Erythroblast (primary cell): ENCODE data around the gene LILRA5.
"Not testable (repeated sequence)": the region's sequence is repeated elsewhere in the genome, so short reads cannot be mapped to it uniquely, and the experiment has no call there.

Experiments used
- DNase-seq, 2 experiments: peaks; one replicate each; lab custom pipeline; 2025; lab: John Stamatoyannopoulos, UW
- GATA1 ChIP-seq: IDR thresholded peaks from 2 replicates; pipeline ENCODE4 v1.6.1; 2011; ENCODE audit warnings: low read depth, mild to moderate bottlenecking, control low read depth, low read length, moderate library complexity
- POLR2A ChIP-seq: IDR thresholded peaks from 2 replicates; pipeline ENCODE4 v1.6.1; 2011; ENCODE audit warnings: mild to moderate bottlenecking, low read length

LILRA5 gene

DNA sequence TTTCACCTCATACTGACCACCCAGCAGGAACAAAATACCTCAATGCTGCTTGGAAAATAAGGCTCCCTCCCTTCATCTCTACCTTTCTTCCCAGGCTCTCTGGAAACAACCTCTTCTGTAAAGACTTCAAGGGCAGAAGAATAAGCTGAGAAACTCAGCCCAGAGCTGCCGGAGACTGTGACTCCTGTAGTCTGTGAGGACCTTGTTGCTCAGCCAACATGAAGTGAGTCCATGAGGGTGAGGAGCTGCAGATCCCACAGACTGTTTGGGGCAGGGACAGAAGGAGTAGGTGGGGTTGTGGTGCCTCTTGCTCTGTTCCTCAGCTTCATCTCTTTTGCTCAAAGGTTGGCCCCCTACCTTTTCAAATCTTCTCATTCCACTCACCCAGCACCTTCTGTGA, 7.8 kb downstream of the LILRA5 start:
- DNase-seq = no peak
- TF ChIP-seq GATA1 = no peak
- no peak for TF ChIP-seq POLR2A

DNA sequence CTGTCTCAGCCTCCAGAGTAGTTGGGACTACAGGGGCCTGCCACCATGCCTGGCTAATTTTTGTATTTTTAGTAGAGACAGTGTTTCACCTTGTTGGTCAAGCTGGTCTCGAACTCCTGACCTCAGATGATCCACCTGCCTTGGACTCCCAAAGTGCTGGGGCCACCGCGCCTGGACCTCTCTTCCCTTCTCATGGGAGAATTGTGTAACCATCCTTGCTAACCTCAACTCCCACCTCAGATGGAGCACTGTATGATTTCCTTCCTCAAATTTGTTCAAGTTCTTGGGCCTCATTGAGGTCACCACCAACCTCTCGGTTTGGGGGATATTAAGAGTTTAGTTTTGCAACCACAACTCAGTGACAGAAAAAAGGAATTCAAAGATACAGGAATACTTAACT, 10.7 kb downstream of the LILRA5 start:
- DNase-seq = no peak
- TF ChIP-seq POLR2A = no peak
- no peak for TF ChIP-seq GATA1

DNA sequence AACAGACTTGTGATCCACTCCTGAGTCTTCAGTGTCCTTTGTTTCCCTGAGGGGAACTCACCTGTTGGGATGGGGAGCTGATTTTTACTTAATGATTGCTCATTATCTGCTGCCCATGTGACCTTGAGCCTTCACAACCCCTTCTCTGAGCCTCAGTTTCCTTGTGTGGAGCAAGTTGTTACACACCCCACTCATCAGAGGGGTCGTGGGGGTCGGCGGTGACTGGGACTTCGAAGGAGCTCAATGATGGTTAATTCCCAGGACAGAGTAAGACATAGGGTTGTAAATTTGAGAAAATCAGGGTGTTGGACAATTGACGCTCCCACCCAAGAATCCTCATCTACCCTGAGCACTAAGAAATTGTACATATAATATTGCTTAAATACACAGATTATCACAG, 13.5 kb downstream of the LILRA5 start:
- no peak for DNase-seq
- TF ChIP-seq GATA1 (no peak), POLR2A (no peak)

DNA sequence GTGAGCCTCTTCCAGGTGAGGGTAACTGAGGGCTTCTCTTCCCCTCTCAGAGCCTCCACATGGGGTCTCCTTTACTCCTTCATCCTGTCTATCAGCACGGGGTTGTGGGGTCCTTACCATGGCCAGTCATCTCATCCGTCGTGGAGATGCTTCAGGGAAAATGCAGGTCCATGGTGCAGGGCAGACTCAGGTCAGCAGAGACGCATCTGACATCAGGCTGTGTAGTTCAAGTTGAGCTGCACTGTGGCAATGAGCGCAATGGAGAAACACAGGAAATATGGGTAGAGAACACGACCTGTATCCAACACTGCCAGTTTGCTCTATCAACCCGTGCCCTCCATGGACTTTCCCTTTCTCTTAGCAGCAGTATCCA, 13.9 kb downstream of the LILRA5 start:
- DNase-seq = no peak
- no peak for TF ChIP-seq POLR2A
- no peak for TF ChIP-seq GATA1

DNA sequence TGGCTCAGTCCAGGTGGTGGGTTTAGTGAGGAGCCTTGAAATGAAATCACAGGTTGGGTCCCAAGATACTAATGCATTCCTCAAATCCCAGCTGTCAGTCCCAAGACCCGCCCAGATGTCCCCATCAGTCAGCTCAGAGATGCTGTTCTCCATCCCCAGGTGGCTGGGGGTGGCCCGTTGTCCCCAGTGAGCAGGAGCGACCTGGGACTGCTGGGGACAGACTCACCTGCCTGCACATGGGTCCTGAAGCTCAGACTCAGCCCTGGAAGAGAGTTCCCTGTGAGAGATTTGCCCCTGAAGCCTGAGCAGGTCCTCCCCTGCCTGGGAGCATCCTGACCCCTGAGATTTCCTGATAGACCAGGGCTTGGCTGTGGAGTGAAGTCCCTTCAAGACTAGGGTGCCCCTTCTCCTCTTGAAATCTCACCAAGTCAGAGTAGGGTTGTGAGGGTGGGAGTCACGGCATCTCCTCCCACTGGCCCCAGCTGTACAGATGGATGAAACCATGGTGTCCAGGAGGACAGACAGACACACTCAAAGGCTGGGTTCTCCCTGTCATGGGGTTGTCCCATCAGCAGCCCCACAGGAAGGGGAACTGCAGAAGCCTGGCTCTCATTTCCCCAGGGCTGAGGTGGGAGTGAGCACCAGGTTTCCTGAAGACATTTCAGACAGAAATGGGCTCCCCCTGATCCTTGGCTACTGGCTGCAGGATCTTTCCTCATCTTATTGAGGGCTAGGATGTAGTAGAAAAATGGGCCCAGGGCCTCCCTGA, 14.4 kb downstream of the LILRA5 start:
- no peak for DNase-seq
- TF ChIP-seq GATA1 (no peak), POLR2A (no peak)

DNA sequence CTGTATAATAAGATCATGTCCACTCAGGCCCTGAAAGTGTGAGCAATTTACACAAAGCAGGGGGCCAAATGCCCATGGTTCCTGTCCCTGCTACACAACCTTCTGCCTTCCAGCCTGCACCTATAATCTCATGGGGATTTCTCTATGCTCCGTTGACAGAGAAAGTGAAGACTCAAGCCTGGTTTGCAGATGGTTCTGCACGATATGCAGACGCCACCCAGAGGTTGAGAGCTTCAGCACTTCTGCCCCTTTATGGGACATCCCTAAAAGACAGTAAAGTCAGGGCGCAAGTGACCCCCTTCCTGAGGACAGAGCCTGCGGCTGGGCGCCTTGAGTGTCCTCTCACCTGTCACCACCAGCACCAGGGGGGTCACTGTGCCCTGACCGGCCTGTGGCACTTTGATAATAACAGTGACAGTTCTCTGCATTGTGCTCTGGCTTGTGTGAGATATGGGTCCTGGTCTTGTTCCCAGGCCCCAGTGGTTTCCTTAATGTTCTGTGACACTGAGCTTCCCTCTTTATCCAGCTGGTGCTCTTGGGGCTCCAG, 15.1 kb downstream of the LILRA5 start:
- TF ChIP-seq GATA1 (no peak), POLR2A (no peak)
- DNase-seq = no peak

DNA sequence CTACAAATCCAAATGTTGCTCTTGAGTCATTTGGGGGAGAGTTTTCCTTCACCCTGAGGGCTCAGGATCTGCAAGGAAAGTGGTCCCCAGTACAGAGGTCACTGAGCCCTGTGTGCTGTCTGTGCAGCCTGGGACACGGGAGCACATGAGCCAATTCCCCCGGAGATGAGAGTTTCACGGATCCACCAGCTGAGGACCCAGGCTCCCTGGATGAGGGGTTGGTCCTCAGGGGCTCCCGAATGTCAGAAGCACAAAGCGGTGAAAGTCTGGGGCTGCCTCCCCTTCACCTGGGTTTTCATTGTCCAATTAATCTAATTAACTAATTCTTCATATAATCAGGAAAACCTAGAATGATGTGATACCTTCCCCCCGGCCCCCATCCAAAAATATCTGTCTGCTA, 18.4 kb downstream of the LILRA5 start:
- no peak for TF ChIP-seq POLR2A
- no peak for TF ChIP-seq GATA1
- no peak for DNase-seq

DNA sequence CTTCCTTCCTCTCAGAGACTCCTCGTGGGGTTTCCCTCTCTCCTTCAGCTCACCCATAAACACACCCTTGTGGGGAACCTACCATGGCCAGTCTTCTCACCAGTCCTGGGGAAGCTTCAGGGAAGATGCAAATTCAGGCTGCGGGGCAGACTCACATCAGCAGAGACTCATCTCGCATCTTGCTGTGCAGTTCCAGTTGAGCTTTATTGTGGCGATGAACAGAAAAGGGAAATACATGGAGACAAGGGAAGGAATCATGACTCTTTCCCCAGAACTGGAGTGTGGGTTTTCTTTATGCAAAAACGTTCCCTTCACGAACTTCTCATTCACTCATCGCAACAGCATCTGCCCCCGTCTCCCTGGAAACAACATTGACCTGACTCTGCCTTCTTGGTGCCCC, 23.8 kb downstream of the LILRA5 start:
- not testable (repeated sequence) for DNase-seq

DNA sequence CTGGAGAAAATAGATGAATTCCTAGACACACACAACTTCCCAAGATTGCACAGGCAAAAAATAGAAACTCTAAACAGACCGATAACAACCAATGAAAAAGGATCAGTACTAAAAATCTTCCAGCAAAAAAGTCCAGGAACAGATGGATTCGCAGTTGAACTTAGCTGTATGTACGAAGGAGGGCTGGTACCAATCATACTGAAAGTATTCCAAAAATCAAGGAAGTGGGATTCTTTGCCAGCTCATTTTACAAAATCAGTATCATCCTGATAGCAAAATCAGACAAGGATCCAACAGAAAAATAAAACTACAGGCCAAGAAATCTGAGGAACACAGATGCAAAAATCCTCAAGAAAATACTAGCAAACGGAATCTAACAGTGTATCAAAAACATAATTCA, 25.5 kb downstream of the LILRA5 start:
- TF ChIP-seq GATA1 = no peak
- TF ChIP-seq POLR2A = no peak
- no peak for DNase-seq

DNA sequence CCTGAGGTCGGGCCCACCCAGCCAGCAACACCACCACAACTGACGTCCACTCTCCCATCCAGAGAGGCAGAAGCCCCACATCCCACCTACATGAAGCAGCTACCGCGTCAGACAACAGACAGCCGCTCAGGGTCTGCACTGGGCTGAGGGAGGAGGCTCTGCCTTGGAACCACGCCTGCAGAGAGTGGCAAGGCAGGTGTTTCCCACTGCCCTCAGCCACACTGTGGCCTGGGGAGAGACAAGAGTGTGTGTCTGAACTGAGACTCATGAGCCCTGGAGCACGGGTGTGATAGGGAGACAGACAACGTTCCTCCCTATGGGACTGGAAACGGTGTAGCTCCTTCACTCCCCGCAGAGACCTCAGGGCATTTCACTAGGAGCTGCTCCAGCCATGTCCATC, 26.7 kb downstream of the LILRA5 start:
- DNase-seq = not testable (repeated sequence)

DNA sequence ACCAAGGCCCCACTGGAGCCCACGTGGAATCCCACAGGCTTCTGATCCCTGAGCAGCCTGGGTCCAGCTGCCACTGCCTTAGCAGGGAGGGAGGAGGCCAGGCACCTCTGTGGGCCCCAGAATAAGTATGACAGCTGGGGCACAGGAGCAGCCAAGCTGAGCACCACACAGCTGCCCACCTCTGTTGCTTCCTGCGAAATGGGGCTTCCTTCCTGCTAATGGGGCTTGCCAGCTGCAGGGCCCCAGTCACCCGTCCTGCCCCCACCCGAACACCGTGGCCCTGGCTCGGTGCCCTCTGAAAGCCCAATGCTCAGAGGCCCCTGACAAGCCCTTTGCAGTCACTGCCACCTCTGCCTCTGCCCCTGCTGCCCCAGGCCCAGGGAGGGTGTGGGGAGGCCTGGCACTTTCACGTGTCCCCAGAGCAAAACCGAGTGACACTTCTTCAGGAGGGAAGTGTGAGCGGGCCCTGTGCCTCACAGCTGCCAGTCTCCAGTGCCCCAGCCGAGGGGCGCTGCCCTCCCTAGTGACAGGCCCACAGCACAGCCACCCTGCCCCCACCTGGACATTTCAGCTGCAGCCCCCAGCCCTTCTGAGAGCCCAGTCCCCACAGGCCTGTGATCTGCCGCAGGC, 27.4 kb downstream of the LILRA5 start:
- not testable (repeated sequence) for DNase-seq

DNA sequence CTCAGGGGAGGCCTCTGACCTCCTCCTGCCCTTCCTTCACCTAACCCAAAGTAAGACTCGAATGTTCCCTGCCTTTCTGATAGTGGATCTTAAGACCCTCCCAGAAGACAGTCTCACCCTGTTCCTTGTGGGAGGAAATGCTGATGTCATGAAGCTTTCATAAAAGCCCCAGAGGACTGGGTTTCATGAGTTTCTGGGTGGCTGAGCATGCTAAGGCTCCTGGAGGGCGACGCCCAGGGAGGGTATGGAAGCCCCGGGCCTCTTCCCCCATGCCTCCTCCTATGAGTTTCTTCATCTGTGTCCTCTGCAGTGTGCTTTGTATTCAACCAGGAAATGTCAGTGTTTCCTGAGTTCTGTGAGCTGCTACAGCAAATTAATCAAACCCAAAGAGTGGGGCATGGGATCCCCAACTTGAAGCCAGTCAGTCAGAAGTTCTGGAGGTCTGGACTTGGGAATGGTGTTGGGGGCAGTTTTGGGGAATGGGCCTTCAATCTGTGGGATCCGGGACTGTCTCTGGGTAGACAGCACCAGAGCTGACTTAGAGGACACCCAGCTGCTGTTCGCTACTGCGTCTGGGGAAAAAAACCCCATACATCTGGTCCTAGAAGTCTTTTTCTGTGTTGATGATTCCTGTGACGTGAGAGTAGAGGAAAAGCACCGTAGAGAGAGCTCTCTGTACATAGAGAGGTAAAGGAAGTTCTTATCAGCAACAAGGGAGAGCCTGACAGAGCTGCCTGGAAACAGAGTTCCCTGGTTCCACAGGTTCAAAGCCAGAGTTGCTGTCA, 30.1 kb downstream of the LILRA5 start:
- TF ChIP-seq GATA1 (no peak), POLR2A (no peak)
- no peak for DNase-seq

DNA sequence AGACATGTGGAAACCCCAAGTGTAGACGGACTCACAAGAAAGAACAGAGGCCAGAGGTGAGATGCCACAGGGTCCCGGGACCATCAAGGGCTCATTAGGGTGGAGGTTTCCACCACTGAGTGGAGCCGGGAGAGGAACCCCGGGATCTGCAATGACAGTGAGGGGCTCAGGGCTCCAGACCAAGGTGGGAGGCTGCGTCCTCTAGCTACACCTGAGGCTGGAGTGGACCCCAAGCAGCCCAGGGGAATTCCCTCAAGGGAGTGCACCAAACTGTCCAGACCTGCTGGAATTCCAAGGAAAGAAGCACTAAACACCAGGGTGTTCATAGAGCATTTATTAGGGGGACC, 31.3 kb downstream of the LILRA5 start:
- DNase-seq = not testable (repeated sequence)

DNA sequence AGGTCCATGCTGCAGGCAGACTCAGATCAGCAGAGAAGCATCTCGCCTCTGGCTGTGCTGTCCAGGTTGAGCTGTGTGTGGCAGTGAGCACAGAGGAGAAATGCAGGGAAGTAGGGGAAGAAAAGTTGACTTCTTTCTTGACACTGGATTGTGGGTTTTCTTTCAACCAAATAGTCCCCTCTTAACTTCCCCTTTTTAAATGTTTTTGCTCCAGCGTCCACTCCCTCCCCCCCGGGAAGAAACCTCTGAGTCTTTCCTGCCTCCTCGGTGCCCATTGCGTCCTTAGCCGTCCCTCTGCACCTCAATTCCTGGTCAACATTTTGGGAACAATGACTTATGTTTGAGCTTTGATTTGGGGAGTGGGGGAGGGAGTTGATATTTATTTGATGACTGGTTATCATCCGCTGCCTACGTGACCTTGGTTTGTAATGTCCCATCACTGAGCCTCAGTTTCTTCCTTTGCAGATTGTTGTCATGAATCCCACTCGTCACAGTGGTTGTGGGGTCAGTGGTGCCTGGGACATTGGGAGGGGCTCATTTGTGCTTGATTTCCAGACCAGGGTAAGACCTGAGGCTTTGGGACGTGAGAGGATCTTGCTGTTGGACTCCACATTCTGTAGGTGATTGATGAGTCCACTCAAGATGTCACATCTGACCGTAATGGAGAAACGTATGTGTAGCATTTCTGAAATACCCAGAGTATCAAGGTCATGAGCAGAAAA, 31.8 kb downstream of the LILRA5 start, which contains the start of gene LILRB2:
TSS of gene LILRB2 (minus strand) at position 104 of the 722 bp plus-strand sequence. CDS start 614 bp downstream, outside the sequence.
- TF ChIP-seq GATA1 (no peak), POLR2A (no peak)
- DNase-seq = no peak

DNA sequence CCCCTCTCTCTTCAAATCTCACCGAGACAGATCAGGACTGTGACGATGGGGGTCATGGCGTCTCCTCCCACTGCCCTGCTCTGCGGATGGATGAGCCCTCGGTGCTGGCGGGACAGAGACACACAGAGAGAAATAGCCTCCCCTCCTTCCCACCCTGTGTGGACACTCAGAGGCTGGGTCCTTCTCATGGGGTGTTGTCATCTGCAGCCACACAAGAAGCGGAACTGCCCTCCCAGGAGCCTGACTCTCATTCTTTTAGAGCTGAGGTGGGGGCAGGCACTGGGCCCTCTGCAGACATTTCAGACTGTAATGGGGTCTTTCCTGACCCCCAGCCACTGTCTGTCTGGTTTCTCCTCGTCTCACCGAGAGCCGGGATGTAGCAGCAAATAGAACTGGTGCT, 32.5 kb downstream of the LILRA5 start:
- not testable (repeated sequence) for DNase-seq

DNA sequence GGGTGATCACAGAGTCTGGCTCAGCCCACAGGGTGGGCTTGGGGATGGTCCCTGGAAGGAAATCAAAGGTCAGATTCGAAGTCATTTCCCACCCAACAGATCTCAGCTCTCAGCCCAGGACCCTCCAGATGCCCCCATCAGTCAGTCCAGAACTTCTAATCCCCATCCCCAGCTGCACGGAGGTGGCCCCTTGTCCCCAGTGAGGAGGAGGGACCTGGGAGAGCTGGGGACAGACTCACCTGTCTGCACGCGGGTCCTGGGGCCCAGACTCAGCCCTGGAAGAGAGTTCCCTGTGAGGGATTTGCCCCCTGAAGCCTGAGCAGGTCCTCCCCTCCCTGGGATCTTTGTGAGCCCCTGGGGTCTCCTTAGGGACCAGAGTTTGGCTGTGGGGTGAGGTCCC, 32.9 kb downstream of the LILRA5 start:
- DNase-seq = not testable (repeated sequence)
